Measurements from ENCODE around the gene MCRIP1. TPM values are rescaled to one million over a fixed set of nuclear protein-coding genes. Genes with fewer than 3 reads are reported as not detected.

Gene MCRIP1
- polyA plus RNA-seq, 1 donor (not counting 4 experiments of a cell fraction or from before 2014, with no cell fraction given), result 17.7 TPM

GRCh38 chr17:81817758-81818147 is 15.3 kb downstream of the MCRIP1 start:
- Histone ChIP-seq H3K27ac (ENCODE audit: control insufficient read depth, insufficient read depth, low read length) (no peak overlapping the region), H3K9me3 (ENCODE audit: control insufficient read depth, low read depth, low read length) (no peaks in the 10 kb centered on the region), H3K36me3 (ENCODE audit: control insufficient read depth in 2 of 2, extremely low read depth in 1 of 2, insufficient read depth in 2 of 2, low read length in 2 of 2) (no peaks in the 10 kb centered on the region), H3K4me3 (ENCODE audit: control insufficient read depth in 2 of 3, extremely low read depth in 1 of 3, insufficient read depth in 2 of 3, low read depth in 1 of 3, low read length in 3 of 3) (no peak overlapping the region), H2AFZ (ENCODE audit: control insufficient read depth, low read length) (no peak overlapping the region), H4K20me1 (ENCODE audit: control insufficient read depth, extremely low read depth, insufficient read depth, low read length) (no peaks in the 10 kb centered on the region), H3K9me1 (ENCODE audit: control insufficient read depth, extremely low read depth, insufficient read depth, low read length) (no peaks in the 10 kb centered on the region), H3K9ac (ENCODE audit: control insufficient read depth, extremely low read depth, insufficient read depth, low read length) (no peak overlapping the region), H3K4me2 (ENCODE audit: control insufficient read depth, extremely low read depth, insufficient read depth, low read depth, low read length) (no peak overlapping the region), H3K27me3 (ENCODE audit: control insufficient read depth, extremely low read depth, insufficient read depth, low read length) (peaks cover 16% of the 10 kb centered on the region), H3K4me1 (ENCODE audit: control insufficient read depth, extremely low read depth, insufficient read depth, low read length) (peaks cover 11% of the 10 kb centered on the region), H3K79me2 (ENCODE audit: control insufficient read depth, insufficient read depth, low read length) (no peaks in the 10 kb centered on the region)
- FAIRE-seq, result no peak
- TF ChIP-seq EZH2 (IDR thresholded peaks at IDR 0.05; ENCODE audit: low read length) (no peak), CTCF (optimal IDR thresholded peaks at IDR 0.05 in 1 of 3, IDR thresholded peaks at IDR 0.05 in 1 of 3, conservative IDR thresholded peaks at IDR 0.05 in 1 of 3; ENCODE audit: extremely low read depth in 1 of 3, insufficient read depth in 2 of 3, low read length in 3 of 3) (no peak)
- dilution Hi-C loops (cut with MboI; ENCODE audit: extremely low pct_ligation_motif_present, low sequenced_read_pairs), result no loop called here
- no peak for DNase-seq (ENCODE audit: low read depth, low spot score)

- no peak for DNase-seq (ENCODE audit: low read depth, low spot score)
- FAIRE-seq, result no peak
- no peaks in the 10 kb centered on the region for H3K9me1 ChIP-seq (ENCODE audit: control insufficient read depth, extremely low read depth, insufficient read depth, low read length)
- no peaks in the 10 kb centered on the region for H3K4me1 ChIP-seq (ENCODE audit: control insufficient read depth, extremely low read depth, insufficient read depth, low read length)
- no peak overlapping the region for H3K4me3 ChIP-seq (ENCODE audit: control insufficient read depth in 2 of 3, extremely low read depth in 1 of 3, insufficient read depth in 2 of 3, low read depth in 1 of 3, low read length in 3 of 3)
- dilution Hi-C loops (cut with MboI; ENCODE audit: extremely low pct_ligation_motif_present, low sequenced_read_pairs), result no loop called here
- TF ChIP-seq CTCF (optimal IDR thresholded peaks at IDR 0.05 in 1 of 3, IDR thresholded peaks at IDR 0.05 in 1 of 3, conservative IDR thresholded peaks at IDR 0.05 in 1 of 3; ENCODE audit: extremely low read depth in 1 of 3, insufficient read depth in 2 of 3, low read length in 3 of 3) (no peak), EZH2 (IDR thresholded peaks at IDR 0.05; ENCODE audit: low read length) (no peak)
- peaks cover 16% of the 10 kb centered on the region for H3K27me3 ChIP-seq (ENCODE audit: control insufficient read depth, extremely low read depth, insufficient read depth, low read length)
- H4K20me1 ChIP-seq (ENCODE audit: control insufficient read depth, extremely low read depth, insufficient read depth, low read length), result no peaks in the 10 kb centered on the region
- H3K9ac ChIP-seq (ENCODE audit: control insufficient read depth, extremely low read depth, insufficient read depth, low read length), result no peak overlapping the region
- H3K36me3 ChIP-seq (ENCODE audit: control insufficient read depth in 2 of 2, extremely low read depth in 1 of 2, insufficient read depth in 2 of 2, low read length in 2 of 2), result no peaks in the 10 kb centered on the region
- no peaks in the 10 kb centered on the region for H3K9me3 ChIP-seq (ENCODE audit: control insufficient read depth, low read depth, low read length)
- H3K27ac ChIP-seq (ENCODE audit: control insufficient read depth, insufficient read depth, low read length), result no peak overlapping the region
- H3K79me2 ChIP-seq (ENCODE audit: control insufficient read depth, insufficient read depth, low read length), result no peaks in the 10 kb centered on the region
- H2AFZ ChIP-seq (ENCODE audit: control insufficient read depth, low read length), result no peak overlapping the region
- no peak overlapping the region for H3K4me2 ChIP-seq (ENCODE audit: control insufficient read depth, extremely low read depth, insufficient read depth, low read depth, low read length)
These were observed 17.5 kb downstream of the MCRIP1 start for GRCh38 chr17:81815646-81815986.
